Spleen (tissue), 7 donors: Measurements from ENCODE around the gene KCTD4.

Experiments
- POLR2A ChIP-seq, 3 donors: fragments of 450-650 bp; IDR thresholded peaks; one replicate each; pipeline ENCODE4 v1.5.1; 2017; ENCODE audit warnings: antibody characterized with exemption in 3 of 3, mild to moderate bottlenecking in 1 of 3
- TF ChIP-seq, protein P1 (sequence below), 11 experiments: fragments of 200-600 bp in 7 of 11; fragments of 450-650 bp in 4 of 11; sonication (generic) in 4 of 11; IDR thresholded peaks in 8 of 11; conservative IDR thresholded peaks in 3 of 11; 1 replicate in 7 of 11; 2 replicates in 4 of 11; pipeline versions ENCODE4 v1.4.0 to v1.8.0; 2016 to 2021; ENCODE audit warnings: antibody characterized with exemption in 11 of 11, inconsistent platforms in 4 of 11, mild to moderate bottlenecking in 1 of 11
- donor health status: DM: no; HTN: no; CAD: no; lungs with moderate emphysema.
- donor health status: DM: no; HTN: no; CAD: no.
- donor health status: DM: no; HTN: no; CAD: no.

DNA sequence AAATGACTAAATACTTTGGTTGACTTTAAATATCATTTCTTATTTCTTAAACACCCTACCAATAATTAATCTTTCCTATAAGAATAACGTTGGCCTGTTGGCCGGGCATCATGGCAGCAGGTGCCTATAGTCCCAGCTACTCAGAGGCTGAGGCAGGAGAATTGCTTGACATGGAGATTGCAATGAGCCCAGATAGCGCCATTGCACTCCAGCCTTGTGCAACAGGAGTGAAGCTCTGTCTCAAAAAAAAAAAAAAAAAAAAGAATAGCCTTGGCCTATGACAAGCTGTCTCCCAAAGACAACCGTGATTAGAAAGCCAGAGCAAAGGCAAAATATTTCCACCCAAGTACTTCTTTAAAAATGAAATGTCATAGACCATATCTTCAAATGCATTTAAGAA is 24.5 kb upstream of the KCTD4 start:
- TF ChIP-seq, protein P1, sequence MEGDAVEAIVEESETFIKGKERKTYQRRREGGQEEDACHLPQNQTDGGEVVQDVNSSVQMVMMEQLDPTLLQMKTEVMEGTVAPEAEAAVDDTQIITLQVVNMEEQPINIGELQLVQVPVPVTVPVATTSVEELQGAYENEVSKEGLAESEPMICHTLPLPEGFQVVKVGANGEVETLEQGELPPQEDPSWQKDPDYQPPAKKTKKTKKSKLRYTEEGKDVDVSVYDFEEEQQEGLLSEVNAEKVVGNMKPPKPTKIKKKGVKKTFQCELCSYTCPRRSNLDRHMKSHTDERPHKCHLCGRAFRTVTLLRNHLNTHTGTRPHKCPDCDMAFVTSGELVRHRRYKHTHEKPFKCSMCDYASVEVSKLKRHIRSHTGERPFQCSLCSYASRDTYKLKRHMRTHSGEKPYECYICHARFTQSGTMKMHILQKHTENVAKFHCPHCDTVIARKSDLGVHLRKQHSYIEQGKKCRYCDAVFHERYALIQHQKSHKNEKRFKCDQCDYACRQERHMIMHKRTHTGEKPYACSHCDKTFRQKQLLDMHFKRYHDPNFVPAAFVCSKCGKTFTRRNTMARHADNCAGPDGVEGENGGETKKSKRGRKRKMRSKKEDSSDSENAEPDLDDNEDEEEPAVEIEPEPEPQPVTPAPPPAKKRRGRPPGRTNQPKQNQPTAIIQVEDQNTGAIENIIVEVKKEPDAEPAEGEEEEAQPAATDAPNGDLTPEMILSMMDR (IDR thresholded peaks at IDR 0.05 in 8 of 11, conservative IDR thresholded peaks at IDR 0.05 in 3 of 11): no peak
- no peak for TF ChIP-seq POLR2A (IDR thresholded peaks at IDR 0.05)
